ENCODE results near the gene CSK. TPM values are rescaled to one million over a fixed set of nuclear protein-coding genes. Genes with fewer than 3 reads are reported as not detected.

CSK gene
- polyA plus RNA-seq, 3 donors = 46.0 to 55.1 (median 47.9) TPM

DNA sequence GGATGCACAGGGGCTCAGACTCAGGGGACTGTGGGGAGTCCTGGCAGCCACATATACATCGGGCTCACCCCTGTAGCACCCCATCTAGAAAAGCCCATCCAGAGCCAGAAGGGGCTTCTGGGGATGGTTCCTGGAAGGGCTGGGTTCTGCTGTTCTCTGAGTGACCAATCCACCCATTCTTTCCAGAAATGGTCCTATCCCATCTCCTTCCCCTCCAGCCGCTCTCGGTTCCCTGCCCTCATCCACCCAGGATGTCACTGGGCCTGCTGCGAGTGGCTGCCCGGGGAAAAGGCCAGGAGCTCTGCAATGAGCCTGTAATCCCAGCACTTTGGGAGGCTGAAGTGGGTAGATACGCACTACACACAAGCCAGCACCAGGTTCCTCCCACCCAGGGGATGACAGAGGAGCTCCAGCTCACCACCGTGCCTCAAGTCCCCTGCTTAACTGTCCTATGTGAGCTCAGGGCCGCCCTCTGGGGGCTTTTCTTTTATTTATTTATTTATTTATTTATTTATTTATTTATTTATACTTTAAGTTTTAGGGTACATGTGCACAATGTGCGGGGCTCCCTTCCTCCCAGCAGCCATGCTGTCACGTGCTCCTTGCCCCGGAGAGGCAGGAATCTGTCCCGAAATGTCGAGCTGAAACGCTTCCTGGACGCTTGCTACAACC lies 13.6 kb upstream of the CSK start:
- DNase-seq = no peak

GRCh38 chr15:74768771-74769342 lies 13.0 kb upstream of the CSK start:
- no peak for DNase-seq

GRCh38 chr15:74769463-74770025 lies 12.3 kb upstream of the CSK start:
- no peak for DNase-seq

- no peak for DNase-seq
Observed at GRCh38 chr15:74770211-74770903, 11.5 kb upstream of the CSK start.

DNA sequence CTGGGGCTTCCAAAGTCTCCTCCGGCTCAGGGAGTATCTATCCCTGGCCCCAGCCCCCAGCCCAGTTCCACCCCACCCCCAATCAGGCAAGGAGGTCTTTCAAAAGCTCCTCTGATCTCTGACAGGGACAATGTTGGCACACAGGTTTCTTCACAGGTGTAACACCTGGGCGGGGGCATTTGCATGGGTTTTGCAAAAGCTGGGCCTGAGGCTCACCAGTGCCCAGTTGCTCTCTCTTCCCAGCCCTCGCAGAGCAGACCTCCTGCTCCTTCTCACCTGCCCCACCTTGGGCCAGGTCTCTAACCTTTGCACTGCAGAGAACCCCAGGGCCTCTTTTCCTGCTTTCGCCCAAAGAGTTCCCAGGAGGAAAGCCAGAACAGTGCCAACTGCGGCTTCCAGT lies 8.6 kb upstream of the CSK start:
- no peak for DNase-seq

DNA sequence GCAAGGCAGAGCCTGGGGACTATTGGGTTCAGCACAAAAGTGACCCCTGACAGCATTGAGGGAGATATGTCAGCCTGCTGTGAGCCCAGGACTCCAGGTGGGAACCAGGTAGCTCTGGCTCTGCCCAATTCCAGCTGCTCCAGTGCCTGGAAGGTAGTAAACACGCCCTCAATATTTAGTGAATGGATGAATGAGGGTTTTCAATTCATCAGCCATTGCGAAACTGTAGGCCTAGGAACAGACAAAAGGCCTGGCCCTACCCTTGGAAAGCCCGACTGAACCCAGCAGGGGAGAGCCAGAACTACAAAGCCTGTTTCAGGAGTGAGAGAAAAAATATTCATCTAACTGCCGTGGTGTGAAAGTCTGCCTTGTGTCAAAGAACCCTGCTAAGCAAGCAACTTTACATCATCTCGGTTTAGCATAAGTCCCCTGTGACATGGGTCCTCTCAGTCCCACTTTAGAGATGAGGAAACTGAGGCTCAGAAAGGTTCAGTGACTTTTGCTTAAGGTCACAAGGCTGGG lies 8.1 kb upstream of the CSK start:
- no peak for DNase-seq

- DNase-seq = no peak
Observed at GRCh38 chr15:74775132-74775562, 6.7 kb upstream of the CSK start.

DNA sequence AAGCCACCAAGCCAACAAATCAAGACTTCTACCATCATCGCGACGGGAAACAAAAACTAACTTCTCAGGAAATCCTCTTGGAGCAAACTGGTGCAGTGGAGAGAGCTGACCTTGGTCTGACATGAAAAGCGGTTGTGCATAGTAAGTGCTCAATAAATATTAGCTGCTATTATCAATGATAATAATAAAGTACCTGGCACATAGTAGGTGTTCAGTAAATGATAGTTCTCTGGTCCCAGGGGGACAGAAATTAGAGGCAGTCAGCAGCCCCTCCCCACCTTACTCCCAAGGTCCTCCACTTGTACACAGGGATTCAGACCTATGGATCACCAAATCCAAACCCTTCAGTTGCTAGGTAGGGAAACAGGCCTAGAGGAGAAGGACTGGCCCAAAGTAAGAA lies 6.0 kb upstream of the CSK start:
- DNase-seq = no peak

- DNase-seq = no peak
Observed at GRCh38 chr15:74776821-74777768, 4.8 kb upstream of the CSK start.

- DNase-seq = no peak
Observed at GRCh38 chr15:74777769-74778598, 3.9 kb upstream of the CSK start.

DNA sequence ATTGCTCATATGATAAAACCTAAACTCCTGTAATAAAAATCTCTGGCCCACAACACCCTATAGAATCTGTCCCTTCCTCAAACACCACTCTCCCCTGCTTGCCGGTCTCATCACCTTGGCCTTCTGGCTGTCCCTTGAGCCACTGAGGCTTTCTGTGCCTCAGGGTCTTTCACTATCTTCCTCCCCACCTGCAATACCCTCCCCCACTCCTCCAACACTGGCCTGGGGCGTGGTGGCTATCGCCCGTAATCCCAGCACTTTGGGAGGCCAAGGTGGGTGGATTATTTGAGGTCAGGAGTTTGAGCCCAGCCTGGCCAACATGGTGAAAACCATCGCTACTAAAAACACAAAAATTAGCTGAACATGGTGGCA lies 3.3 kb upstream of the CSK start:
- no peak for DNase-seq

DNA sequence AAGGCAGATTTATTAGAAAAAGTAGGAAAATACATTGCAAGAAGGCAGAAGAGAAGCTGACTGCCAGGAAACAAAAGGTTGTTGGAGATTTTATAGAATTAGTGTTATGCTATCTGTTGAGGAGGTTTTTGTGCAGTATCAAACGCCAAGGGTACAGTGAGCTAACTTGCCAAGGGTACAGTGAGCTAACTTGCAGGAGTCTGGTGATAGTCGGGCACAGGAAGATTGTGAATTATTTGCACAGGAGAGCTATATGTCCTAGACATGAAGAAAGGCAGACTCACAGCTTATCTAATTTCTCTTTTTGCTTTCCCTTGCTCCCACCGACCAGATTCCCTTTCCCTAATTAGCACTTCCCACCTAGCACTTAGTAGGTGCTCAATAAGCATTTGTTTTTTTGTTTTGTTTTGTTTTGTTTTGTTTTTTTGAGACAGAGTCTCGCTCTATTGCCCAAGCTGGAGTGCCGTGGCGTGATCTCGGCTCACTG lies 2.7 kb upstream of the CSK start:
- no peak for DNase-seq

DNA sequence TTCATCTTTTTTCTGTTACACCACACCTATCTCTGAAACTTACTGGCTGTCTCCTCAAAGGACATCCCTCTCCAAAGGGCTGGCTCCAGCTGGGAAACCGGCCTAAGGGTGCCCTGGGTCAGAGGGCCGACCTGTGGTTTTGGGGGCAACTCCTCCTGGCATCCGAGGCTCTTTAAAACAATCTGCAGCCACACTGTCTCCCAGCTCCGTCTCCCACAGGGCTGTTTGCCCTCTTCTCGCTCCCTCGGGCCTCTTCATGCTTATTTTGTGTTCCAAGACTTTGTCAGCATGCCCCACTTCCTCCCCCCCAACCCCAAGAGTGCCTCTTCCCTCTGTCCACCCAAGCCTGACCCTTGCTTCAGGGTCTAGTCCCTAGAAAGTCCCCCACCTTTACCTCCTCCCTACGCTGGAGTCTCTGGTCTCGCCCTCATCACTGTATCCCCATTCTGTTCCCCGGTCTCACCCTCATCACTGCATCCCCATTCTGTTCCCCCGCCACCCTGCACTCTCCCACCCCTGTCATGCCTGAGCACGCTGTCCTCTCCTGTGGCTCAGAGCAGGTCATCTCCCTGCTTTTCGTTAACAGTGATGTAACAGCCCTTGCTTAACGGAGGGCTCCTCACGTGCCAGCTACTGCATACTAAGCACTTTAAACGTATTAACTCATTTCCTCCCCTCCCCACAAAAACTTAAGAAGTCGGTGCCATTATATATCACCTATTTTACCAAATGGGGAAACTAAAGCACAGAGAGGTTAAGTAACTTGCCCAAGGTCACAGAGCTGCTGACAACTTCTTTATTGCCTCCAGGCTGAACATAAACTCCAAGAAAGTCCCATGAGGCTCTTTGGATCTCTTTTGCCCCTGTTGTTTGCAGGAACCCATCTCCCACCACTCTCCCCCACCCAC lies 1.1 kb upstream of the CSK start:
- DNase-seq = no peak

DNA sequence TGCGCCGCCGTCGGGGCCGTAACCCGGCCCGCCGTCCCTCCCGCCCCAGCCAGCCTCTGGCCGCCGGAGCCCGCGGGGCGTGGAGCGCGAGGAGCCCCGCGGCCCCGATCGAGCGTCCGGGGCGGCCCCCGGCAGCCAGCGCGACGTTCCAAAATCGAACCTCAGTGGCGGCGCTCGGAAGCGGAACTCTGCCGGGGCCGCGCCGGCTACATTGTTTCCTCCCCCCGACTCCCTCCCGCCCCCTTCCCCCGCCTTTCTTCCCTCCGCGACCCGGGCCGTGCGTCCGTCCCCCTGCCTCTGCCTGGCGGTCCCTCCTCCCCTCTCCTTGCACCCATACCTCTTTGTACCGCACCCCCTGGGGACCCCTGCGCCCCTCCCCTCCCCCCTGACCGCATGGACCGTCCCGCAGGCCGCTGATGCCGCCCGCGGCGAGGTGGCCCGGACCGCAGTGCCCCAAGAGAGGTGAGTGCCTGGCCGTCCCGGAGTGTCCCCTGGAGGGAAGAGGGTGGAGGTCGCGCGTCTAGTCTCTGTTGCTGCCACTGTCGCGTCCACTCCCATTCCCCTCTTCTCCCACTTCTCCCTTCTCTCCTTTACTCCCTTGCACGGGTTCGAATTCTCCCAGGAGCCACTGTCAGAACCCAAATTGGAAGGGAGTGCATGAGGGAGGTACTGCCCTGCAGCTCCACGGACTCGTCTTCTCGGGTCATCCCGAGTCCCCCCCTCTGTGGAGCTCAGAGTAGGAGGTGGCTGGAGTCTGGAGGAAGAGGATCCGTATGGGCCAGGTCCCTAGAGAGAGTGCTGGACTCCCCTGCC lies 585 bp downstream of the CSK start:
- DNase-seq = no peak

- DNase-seq = no peak
Observed at GRCh38 chr15:74783072-74783807, 1.4 kb downstream of the CSK start.

- no peak for DNase-seq
Observed at GRCh38 chr15:74783808-74784175, 1.9 kb downstream of the CSK start.

GRCh38 chr15:74784426-74785193 lies 2.7 kb downstream of the CSK start:
- no peak for DNase-seq

Measured in renal pelvis (tissue), 4 donors.